Urothelium cell line (cell line): ENCODE results near the gene ZNF474.

Experiments used
- DNase-seq: peaks from one replicate; pipeline ENCODE4 v3.0.0; 2011; ENCODE audit warnings: low spot score, mixed read lengths
- FAIRE-seq: peaks from 2 replicates; lab custom pipeline; 2011; peaks lifted over from hg19 to GRCh38; lab: Jason Lieb, UNC

The ZNF474 gene

DNA sequence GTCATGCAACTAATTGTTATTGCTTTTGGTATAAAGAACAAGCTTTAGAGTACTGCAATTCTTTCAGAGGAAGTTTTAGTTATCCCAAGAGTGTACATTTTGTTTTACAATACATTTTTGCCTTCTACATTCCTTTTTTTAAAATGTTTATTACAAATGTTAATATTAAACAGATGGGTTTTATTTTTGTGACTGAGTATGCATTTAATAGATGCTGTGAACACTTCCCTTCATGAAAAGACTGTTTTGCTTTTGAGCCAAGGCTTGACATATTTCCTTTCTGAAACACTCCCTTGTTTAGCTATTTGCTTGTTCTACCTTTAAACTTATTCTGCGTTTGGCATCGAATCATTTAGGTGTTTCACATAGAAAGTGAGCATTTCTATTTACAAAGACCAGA, 14.8 kb upstream of the ZNF474 start:
- DNase-seq (no peak), FAIRE-seq (no peak)

GRCh38 chr5:122118356-122118948, 10.9 kb upstream of the ZNF474 start:
- FAIRE-seq = no peak
- DNase-seq = no peak

DNA sequence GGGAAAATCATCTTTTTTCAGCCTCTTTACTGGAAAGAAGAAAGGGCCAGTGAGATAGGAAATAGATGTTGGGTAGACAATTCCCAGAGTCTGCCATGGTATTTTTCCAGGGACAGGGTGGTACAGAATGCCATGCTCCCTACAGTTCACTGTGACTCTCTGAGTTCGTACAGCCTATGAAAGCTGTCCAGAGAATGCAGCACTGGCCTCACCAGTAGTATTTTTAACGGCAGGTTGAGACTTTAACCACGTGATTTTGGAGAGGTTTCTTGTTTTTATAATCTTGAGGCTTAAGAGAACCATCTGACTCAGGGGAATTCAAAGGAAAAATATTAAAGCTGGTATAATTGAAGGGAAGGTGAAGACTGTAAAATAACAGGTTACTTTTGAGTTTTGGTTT, 10.1 kb upstream of the ZNF474 start:
- FAIRE-seq (no peak), DNase-seq (no peak)

- DNase-seq (no peak), FAIRE-seq (no peak)
Observed at GRCh38 chr5:122120493-122120892, 8.9 kb upstream of the ZNF474 start.

DNA sequence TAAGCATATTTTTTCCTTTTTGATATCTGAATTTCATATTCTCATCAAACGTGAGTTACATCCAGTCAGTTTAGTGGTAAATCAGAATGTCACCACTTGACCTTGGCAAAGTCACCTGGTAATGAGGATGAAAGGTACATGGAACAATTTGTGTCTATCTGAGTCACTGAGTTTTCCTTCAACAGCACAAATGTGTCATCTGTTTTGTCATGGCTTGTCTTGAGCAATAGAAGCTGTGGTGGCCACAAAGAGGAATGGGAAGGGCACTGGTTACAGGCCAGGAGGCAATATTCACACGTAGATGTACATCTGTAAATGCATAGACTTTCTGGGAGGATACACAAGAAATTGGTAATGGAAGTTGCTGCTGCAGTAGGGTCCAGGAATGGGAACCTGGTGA, 8.4 kb upstream of the ZNF474 start:
- FAIRE-seq (no peak), DNase-seq (no peak)

DNA sequence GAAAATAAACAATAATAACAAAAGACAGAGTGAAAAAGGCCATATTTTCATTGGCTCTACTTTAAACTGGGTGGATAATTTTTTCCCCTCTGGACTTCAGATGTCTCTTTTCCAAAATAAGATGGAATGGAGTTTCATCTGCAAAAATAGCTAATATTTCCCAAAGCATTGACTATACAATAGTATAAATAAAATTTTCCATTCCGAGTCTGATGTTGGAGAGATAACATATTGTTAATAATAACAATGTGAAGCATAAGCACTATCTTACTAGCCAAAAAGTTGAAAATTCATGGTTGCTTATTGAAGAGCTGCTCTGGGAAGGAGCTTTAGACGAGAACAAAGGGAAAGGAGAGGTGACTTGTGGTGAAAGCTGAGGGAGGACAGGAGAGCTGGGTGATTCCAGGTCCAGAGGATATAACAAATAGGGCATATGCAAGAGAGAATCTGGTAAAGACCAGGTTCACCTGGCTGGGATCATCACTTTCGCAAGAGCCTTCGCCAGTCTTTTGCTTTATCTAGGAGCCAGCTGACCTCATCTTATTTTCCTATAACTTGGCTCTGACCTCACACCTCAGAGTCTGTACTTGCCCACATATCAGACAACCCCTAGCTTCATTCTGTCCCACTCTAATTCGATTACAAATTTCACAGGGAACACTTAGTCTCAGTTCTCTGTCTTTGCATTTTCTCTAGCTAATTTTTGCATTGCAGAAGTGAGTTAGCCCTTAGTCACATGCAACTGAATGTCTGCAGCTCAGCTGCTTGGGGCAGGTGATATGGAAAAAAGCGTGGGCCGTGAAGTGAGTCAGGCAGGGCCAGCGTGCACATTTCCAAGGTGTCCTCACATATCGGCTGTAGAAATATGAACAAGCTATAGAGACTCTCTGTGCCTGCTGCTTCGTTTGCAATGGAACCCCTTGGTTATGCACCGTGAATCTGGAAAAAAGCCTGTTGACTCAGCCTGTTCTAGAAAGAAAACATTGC, 7.6 kb upstream of the ZNF474 start:
- peak; percentile 24 for DNase-seq
- FAIRE-seq = no peak

DNA sequence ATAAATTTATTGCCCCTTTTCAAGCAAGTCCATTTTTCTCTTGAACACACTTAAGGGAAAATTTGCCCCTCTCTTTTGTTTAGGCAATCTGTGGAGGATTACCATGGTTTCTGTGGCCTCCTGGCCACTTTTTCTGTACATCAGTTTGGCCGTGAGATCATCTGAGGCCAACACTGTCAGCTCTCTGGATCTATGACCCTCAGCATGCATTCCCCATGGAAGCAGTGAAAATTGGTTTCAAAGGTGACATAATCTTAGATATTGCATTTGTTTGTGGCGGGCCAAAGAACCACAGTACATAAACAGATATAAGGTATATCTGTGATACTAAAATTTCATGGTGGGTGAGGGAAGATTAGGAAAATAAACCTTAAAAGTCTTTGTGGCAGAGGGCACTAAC, 4.6 kb upstream of the ZNF474 start:
- FAIRE-seq (no peak), DNase-seq (no peak)

DNA sequence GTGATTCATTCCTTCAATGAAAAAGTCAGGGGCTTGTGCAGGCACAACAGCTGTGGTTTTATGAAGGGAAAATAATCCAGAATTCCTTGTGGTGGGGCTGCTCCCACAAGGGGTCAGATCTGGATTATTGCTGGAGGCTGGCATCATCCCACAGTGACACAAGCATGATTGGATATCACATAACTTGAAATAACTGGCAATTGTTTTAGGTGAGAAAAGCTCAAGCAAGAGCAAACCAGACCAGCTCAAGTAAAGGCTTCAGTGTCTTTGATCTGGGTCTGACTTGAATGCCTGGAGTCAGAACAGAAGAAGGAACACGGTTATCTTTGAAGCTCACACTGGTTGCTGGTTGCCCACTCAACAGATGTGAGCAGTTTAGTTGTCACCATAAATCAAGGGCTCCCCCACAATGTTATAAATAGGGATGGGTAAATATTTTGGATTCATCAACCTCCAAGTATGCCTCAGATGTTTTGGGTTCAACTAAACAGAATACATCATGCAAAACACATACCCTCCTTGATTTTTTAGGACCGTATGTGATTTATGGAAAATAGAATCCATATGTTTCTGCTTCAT, 3.1 kb upstream of the ZNF474 start:
- DNase-seq (peak; percentile 13), FAIRE-seq (no peak)

DNA sequence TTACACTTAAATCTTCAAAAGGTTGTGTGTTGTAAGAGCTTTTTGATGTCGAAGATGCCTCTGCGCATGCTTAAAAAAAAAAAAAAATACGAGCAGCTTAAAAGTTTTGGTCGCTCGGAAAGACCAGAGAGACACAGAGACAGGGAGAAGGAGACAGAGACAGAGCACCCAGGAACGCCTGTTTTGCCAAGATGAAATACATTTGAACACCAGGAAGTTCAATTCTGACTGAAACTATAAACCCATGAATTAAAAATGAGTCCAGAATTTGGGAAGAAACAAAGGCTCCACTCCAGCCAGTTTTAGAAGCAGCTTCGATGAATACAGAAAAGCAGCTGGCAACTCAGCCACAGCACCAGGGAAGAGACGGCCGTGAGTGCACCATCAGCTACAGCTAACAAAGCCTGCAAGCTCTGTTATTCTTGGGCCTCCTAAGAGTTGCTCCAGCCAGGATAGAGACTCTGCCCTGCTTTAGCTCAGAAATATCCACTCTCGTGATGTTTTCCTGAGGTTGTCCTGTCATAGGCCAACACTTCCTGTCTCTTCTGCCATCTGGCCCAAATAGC, 2.5 kb upstream of the ZNF474 start:
- DNase-seq (no peak), FAIRE-seq (no peak)

GRCh38 chr5:122130152-122130551, 806 bp downstream of the ZNF474 start:
- FAIRE-seq = no peak

GRCh38 chr5:122137702-122138101, 8.4 kb downstream of the ZNF474 start:
- FAIRE-seq (no peak), DNase-seq (no peak)

More at GRCh38 chr5:122130152-122130551, 806 bp downstream of the ZNF474 start:
- DNase-seq = no peak

DNA sequence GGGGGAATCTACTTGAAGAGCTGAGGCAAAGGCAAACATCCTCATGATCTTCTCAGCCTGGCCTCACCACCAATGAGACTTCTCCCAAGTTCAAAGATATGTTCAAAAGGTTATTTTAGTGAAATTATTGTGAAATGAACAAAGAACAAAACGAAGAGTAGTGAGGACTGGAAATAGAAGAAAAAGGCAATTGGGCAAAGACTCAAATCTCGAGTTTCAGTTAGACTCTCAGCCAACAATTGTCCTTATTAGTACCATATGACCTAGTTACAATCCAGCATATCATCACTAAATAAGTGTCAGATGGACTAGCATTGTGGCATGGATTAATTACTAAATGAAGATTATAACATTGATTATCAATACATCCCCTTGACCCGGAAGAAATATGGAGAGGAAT, 9.0 kb downstream of the ZNF474 start:
- FAIRE-seq = no peak
- no peak for DNase-seq

DNA sequence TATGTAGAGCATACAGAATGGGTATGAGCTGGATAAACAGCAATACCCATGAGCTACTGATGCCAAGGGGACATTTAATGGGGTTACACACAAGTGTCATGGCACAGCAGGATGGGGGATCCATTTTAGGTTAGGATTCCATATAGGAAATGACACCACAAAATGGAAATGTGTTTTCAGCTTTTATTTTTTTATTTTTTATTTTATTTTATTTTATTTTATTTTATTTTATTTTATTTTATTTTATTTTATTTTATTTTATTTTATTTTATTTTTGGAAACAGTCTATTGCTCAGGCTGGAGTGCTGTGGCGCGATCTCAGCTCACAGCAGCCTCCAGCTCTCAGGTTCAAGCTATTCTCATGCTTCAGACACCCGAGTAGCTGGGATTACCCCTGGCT, 11.6 kb downstream of the ZNF474 start:
- no peak for FAIRE-seq

GRCh38 chr5:122141751-122142150, 12.4 kb downstream of the ZNF474 start:
- no peak for DNase-seq
- FAIRE-seq = no peak

More for the DNA sequence above, 11.6 kb downstream of the ZNF474 start:
- DNase-seq = no peak

- no peak for DNase-seq
- FAIRE-seq = no peak
Observed at GRCh38 chr5:122142480-122143164, 13.3 kb downstream of the ZNF474 start.

GRCh38 chr5:122144236-122144635, 14.9 kb downstream of the ZNF474 start:
- FAIRE-seq = no peak
- no peak for DNase-seq

- FAIRE-seq (no peak), DNase-seq (no peak)
Observed at GRCh38 chr5:122145906-122146305, 16.6 kb downstream of the ZNF474 start.

DNA sequence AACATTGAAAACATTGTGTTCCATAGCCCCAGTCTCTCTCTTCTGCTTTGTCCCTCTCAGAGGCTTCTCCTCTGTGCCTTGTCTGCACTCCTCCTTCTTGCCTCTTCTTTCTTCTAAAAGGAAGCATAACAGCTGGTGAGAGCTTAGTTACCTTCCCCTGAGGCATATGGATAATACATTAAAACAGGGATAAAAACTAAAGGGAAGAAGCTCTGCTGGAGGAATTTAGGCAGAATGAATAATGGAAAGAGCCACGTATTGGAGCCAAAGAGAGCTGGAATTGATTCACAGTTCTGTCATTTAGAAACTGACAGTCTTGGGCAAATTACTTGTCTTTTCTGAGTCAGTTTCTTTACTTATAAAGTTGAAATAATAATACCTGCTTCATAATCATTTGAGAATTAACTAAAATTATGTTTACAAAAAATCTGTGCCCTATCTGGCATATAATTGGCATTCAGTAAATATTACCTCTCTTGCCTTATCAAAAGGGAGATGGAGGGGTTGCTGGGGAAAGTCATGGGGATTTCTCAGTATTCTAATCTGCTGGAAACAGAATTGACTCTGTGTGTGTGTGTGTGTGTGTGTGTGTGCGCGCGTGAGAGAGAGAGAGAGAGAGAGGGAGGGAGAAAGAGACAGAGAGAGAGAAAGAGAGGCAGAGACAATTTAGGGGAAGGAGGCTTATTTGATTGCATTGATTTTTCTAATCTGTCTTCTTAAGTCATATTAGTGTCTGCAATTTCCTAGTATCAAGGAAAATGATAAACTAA, 20.2 kb downstream of the ZNF474 start:
- DNase-seq (no peak), FAIRE-seq (no peak)

- FAIRE-seq = no peak
- DNase-seq = no peak
Observed at GRCh38 chr5:122150215-122150614, 20.9 kb downstream of the ZNF474 start.

DNA sequence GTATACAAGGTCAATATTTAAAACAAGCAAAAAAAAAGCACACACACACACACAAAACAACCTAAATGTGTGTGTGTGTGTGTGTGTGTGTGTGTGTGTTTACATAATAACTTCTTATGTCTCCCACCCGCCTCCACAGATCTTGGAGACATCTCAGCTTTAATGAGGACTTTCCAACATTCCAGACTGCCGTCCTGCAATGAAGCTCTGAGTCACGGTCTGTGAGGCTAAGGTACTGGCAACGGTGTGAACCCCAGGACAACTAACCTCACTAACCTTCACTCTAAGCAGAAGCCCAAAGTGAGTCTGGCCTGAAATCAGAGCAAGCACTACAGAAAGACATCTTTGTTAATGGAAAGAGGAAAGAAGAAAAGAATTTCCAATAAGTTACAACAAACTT, 22.3 kb downstream of the ZNF474 start:
- DNase-seq (peak; percentile 56), FAIRE-seq (no peak)
